GM23338 (cell line): ENCODE data around the gene FAM181B. TPM values are rescaled to one million over a fixed set of nuclear protein-coding genes. Genes with fewer than 3 reads are reported as not detected.

Experiments used
- ATAC-seq: fragments of 200-7000 bp; cut with Tn5 transposase; 3 replicates; pipeline ENCODE4 v1.9.1; 2020
- DNase-seq: peaks from one replicate; pipeline ENCODE4 v3.0.0-alpha.2; 2015; ENCODE audit warnings: low spot score
- H2AFZ ChIP-seq: fragments of 200-600 bp; sonication (generic); 2 replicates; pipeline ENCODE4 v1.8.0; 2016; ENCODE audit warnings: antibody characterized with exemption, mild to moderate bottlenecking, moderate library complexity
- H3F3A ChIP-seq: fragments of 200-600 bp; sonication (generic); replicated peaks from 2 replicates; pipeline ENCODE4 v1.8.0; 2017; ENCODE audit warnings: antibody characterized with exemption, mixed run types, low read depth
- H3K27ac ChIP-seq: fragments of 200-600 bp; sonication (generic); 2 replicates; pipeline ENCODE4 v1.6.1; 2016; ENCODE audit warnings: low read depth
- H3K27me3 ChIP-seq: fragments of 200-600 bp; sonication (generic); 2 replicates; pipeline ENCODE4 v1.8.0; 2016; ENCODE audit warnings: mild to moderate bottlenecking, mixed run types, moderate library complexity; ENCODE audit not compliant: insufficient read depth
- H3K36me3 ChIP-seq: fragments of 200-600 bp; sonication (generic); 2 replicates; pipeline ENCODE4 v1.8.0; 2016; ENCODE audit warnings: mild to moderate bottlenecking; ENCODE audit not compliant: insufficient read depth
- H3K4me1 ChIP-seq: fragments of 200-600 bp; sonication (generic); 2 replicates; pipeline ENCODE4 v1.8.0; 2016; ENCODE audit warnings: mild to moderate bottlenecking, moderate library complexity; ENCODE audit not compliant: insufficient read depth
- H3K4me2 ChIP-seq: fragments of 200-600 bp; sonication (generic); 2 replicates; pipeline ENCODE4 v1.7.1; 2017; ENCODE audit warnings: mixed run types
- H3K4me3 ChIP-seq: fragments of 200-600 bp; sonication (generic); 2 replicates; pipeline ENCODE4 v1.6.1; 2016; ENCODE audit warnings: mixed run types
- H3K79me2 ChIP-seq: fragments of 200-600 bp; sonication (generic); replicated peaks from 2 replicates; pipeline ENCODE4 v1.8.0; 2017; ENCODE audit warnings: mild to moderate bottlenecking; ENCODE audit not compliant: insufficient read depth
- H3K9me2 ChIP-seq: fragments of 200-600 bp; sonication (generic); 2 replicates; pipeline ENCODE4 v1.8.0; 2017; ENCODE audit not compliant: insufficient read depth
- H4K20me1 ChIP-seq: fragments of 200-600 bp; sonication (generic); replicated peaks from 2 replicates; pipeline ENCODE4 v1.8.0; 2017; ENCODE audit warnings: mild to moderate bottlenecking; ENCODE audit not compliant: insufficient read depth
- H3K27ac Mint-ChIP-seq: 2 replicates; pipeline ENCODE4 v1.8.0; 2020; ENCODE audit warnings: inconsistent platforms, mild to moderate bottlenecking, moderate library complexity, mixed read lengths
- H3K27me3 Mint-ChIP-seq: 3 replicates; pipeline ENCODE4 v1.8.0; 2022; ENCODE audit warnings: low read depth, mild to moderate bottlenecking, moderate library complexity, mixed read lengths, inconsistent platforms; ENCODE audit not compliant: insufficient read depth, poor library complexity
- H3K36me3 Mint-ChIP-seq: 3 replicates; pipeline ENCODE4 v1.8.0; 2021; ENCODE audit warnings: low read depth, mild to moderate bottlenecking, inconsistent platforms, moderate library complexity, mixed read lengths
- H3K4me1 Mint-ChIP-seq: 3 replicates; pipeline ENCODE4 v1.8.0; 2020; ENCODE audit warnings: mild to moderate bottlenecking, inconsistent platforms, mixed read lengths
- H3K4me3 Mint-ChIP-seq: 3 replicates; pipeline ENCODE4 v1.8.0; 2021; ENCODE audit warnings: moderate library complexity, mild to moderate bottlenecking, inconsistent platforms, mixed read lengths
- H3K9me3 Mint-ChIP-seq: 3 replicates; pipeline ENCODE4 v1.8.0; 2020; ENCODE audit warnings: moderate library complexity, mild to moderate bottlenecking, inconsistent platforms, mixed read lengths
- CREB1 ChIP-seq: fragments of 250-450 bp; sonication (Bioruptor Pico); IDR thresholded peaks from 2 replicates; pipeline ENCODE4 v1.5.0; 2020; ENCODE audit warnings: low read depth, mild to moderate bottlenecking, moderate library complexity
- CTCF ChIP-seq, 2 experiments: fragments of 200-600 bp in 1 of 2; sonication (generic) in 1 of 2; conservative IDR thresholded peaks; 2 replicates each; pipeline versions ENCODE4 v1.5.1 to v1.6.1; 2016 to 2017; ENCODE audit warnings: antibody characterized with exemption in 2 of 2, low read depth in 2 of 2, mild to moderate bottlenecking in 2 of 2, moderate library complexity in 1 of 2
- EZH2 ChIP-seq: fragments of 200-600 bp; sonication (generic); IDR thresholded peaks from one replicate; pipeline ENCODE4 v1.8.0; 2017; ENCODE audit warnings: antibody characterized with exemption, mild to moderate bottlenecking, low read depth; ENCODE audit not compliant: unreplicated experiment
- EZH2phosphoT487 ChIP-seq: fragments of 200-600 bp; sonication (generic); IDR thresholded peaks from one replicate; pipeline ENCODE4 v1.8.1; 2018; ENCODE audit warnings: antibody characterized with exemption; ENCODE audit not compliant: unreplicated experiment
- JUNB ChIP-seq: IDR thresholded peaks from one replicate; pipeline ENCODE4 v1.6.1; 2016; ENCODE audit warnings: antibody characterized with exemption; ENCODE audit not compliant: unreplicated experiment
- NANOG ChIP-seq: IDR thresholded peaks from 2 replicates; pipeline ENCODE4 v1.6.1; 2016; ENCODE audit warnings: antibody characterized with exemption, borderline replicate concordance
- POLR2AphosphoS5 ChIP-seq: IDR thresholded peaks from 2 replicates; pipeline ENCODE4 v1.6.1; 2016; ENCODE audit warnings: antibody characterized with exemption, low read depth
- REST ChIP-seq: IDR thresholded peaks from one replicate; pipeline ENCODE4 v1.6.1; 2018; ENCODE audit warnings: antibody characterized with exemption; ENCODE audit not compliant: unreplicated experiment
- STAT1 ChIP-seq: IDR thresholded peaks from one replicate; pipeline ENCODE4 v1.6.1; 2016; ENCODE audit warnings: antibody characterized with exemption; ENCODE audit not compliant: unreplicated experiment
- ZNF114 ChIP-seq: fragments of 250-450 bp; sonication (Bioruptor Pico); IDR thresholded peaks from 2 replicates; pipeline ENCODE4 v1.5.0; 2020; ENCODE audit warnings: mild to moderate bottlenecking, moderate library complexity
- ZNF331 ChIP-seq: fragments of 250-450 bp; sonication (Bioruptor Pico); IDR thresholded peaks from 2 replicates; pipeline ENCODE4 v1.5.0; 2020; ENCODE audit warnings: low read depth, mild to moderate bottlenecking, moderate library complexity
- polyA plus RNA-seq: library from polyadenylated mRNA; unstranded; fragments of >200 nt; fragmentation: Nextera tagmentation; extraction: Ambion mirVana; gene quantifications from 2 replicates; pipeline ENCODE4 v1.2.1, GENCODE V29; 2016
- total RNA-seq: library from RNA; depleted of rRNA; stranded (reverse); fragments of >200 nt; shearing (Covaris generic); gene quantifications from 2 replicates; pipeline ENCODE4 v1.2.3, GENCODE V29; 2014

The FAM181B gene
- total and polyA plus RNA-seq, 2 experiments from 2014 or later: 0.36 to 0.87 TPM

- Histone ChIP-seq H3F3A (peaks cover 7% of the 10 kb centered on the region; the same call in 1 of the 2 replicates), H3K4me1 (peaks cover 30% of the 10 kb centered on the region), H3K4me2 (peak overlapping the region; percentile 88), H3K27me3 (peaks cover 59% of the 10 kb centered on the region), H3K4me3 (peak overlapping the region; percentile 70), H3K9me2 (no peaks in the 10 kb centered on the region), H3K79me2 (no peaks in the 10 kb centered on the region), H3K27ac (no peak overlapping the region), H4K20me1 (no peaks in the 10 kb centered on the region), H2AFZ (no peak overlapping the region), H3K36me3 (no peaks in the 10 kb centered on the region)
- peaks cover 26% of the 10 kb centered on the region for H3K4me1 Mint-ChIP-seq
- TF ChIP-seq EZH2 (peak; percentile 45), REST (no peak)
- DNase-seq (no peak), ATAC-seq (no peak)
- peaks cover 41% of the 10 kb centered on the region for H3K27me3 Mint-ChIP-seq
- no peaks in the 10 kb centered on the region; the same call in 2 of the 3 replicates for H3K36me3 Mint-ChIP-seq
- no peaks in the 10 kb centered on the region for H3K9me3 Mint-ChIP-seq
- H3K4me3 Mint-ChIP-seq: peak overlapping the region; percentile 12; the same call in 1 of the 3 replicates
- H3K27ac Mint-ChIP-seq: no peak overlapping the region
Observed at GRCh38 chr11:82730754-82731153, 2.9 kb downstream of the FAM181B start.

- no peak overlapping the region for H2AFZ ChIP-seq
- no peaks in the 10 kb centered on the region for H3K9me2 ChIP-seq
- H3K4me1 ChIP-seq: peaks cover 30% of the 10 kb centered on the region
- Mint-ChIP-seq H3K36me3 (no peaks in the 10 kb centered on the region; the same call in 2 of the 3 replicates), H3K4me3 (no peak overlapping the region), H3K4me1 (peaks cover 26% of the 10 kb centered on the region), H3K9me3 (no peaks in the 10 kb centered on the region), H3K27ac (no peak overlapping the region), H3K27me3 (peaks cover 39% of the 10 kb centered on the region)
- H4K20me1 ChIP-seq: no peaks in the 10 kb centered on the region
- DNase-seq: no peak
- no peaks in the 10 kb centered on the region for H3K36me3 ChIP-seq
- no peaks in the 10 kb centered on the region for H3K79me2 ChIP-seq
- ATAC-seq: no peak
- peaks cover 54% of the 10 kb centered on the region for H3K27me3 ChIP-seq
- H3K4me3 ChIP-seq: no peak overlapping the region
- peaks cover 7% of the 10 kb centered on the region; the same call in 1 of the 2 replicates for H3F3A ChIP-seq
- H3K4me2 ChIP-seq: no peak overlapping the region
- no peak overlapping the region for H3K27ac ChIP-seq
- TF ChIP-seq CTCF (conservative IDR thresholded peaks at IDR 0.05; ENCODE audit: low read depth in 2 of 2): no peak
- TF ChIP-seq ZNF114 (CRISPR knock-in tag): no peak
- no peak for TF ChIP-seq CREB1
- no peak for TF ChIP-seq JUNB
- no peak for TF ChIP-seq STAT1
- TF ChIP-seq EZH2phosphoT487: no peak
- no peak for TF ChIP-seq NANOG
- no peak for TF ChIP-seq ZNF331 (CRISPR knock-in tag)
- TF ChIP-seq POLR2AphosphoS5: no peak
- no peak for TF ChIP-seq EZH2
- TF ChIP-seq REST: no peak
Observed at GRCh38 chr11:82730286-82730685, 3.4 kb downstream of the FAM181B start.
